Activated CD8-positive, alpha-beta memory T cell treated with anti-CD3 and anti-CD28 coated beads, Interleukin-2, amount 50 U/mL, for 4 hours (primary cell): ENCODE measurements around the gene OSBPL1A.

Experiments used
- DNase-seq: peaks from one replicate; pipeline ENCODE4 v3.0.0-alpha.2; 2020

OSBPL1A gene

DNA sequence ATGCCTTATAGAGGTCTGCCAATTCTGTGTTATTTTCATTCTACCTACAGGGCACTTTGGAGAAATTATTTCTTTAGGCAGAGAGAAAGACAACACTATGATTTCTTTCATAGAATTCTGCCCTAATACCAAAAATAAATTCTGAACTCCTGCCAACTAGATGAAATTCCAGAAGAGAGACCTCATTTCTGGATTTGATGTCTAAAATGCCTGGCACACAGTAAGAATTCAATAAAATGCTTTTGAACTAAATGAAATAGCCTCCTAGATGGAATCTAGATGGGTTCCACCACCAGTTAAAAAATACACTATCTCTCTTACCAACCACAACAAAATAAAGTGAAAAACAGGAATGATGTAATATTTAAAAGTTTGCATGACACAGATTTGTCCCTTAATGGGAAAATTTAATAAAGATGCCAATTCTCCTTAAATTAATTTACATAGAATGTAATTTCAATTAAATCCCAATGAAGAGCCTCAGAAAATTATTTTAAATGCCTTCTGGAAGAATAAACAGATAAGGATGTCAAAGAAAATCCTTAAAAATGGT is 75.0 kb downstream of the OSBPL1A start:
- no peak for DNase-seq

- DNase-seq = no peak
Observed at GRCh38 chr18:24321071-24321470, 76.6 kb downstream of the OSBPL1A start.

- DNase-seq = no peak
Observed at GRCh38 chr18:24319757-24320156, 77.9 kb downstream of the OSBPL1A start.

DNA sequence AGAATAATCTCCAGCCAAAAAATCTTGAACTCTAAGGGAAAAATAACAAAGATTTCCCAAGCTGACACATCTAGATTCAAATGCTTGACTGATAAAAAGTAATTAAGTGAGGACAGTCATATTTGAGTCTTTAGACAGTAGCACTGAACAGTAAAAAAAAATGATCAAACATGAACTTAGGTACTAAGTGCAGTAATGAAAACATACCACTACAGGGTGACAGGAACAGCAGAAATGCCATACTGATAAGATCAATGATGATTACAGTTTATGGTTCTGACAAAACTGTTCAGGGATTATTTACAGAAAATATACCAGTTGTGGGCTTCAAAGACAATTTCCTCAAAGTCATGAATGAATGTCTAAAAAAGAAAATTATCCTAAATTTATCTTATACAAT is 80.3 kb downstream of the OSBPL1A start:
- no peak for DNase-seq

DNA sequence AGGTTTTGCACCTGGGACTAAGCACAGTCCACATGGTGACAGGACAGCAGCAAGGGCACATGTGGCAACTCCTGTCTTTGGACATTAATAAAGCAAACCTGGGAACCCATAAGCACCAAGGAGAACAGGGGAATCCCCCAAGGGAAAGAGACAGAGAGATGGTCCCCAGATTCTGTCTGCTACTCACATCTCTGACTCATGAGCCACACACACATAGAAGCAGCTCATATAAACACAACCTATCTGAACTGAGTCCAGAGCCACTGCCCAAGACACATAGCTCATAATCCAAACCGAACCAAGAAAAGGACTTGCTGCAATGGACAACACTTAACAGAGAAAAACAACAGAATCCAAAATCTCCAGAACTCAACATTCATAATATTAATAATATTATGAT is 82.5 kb downstream of the OSBPL1A start:
- DNase-seq = no peak

GRCh38 chr18:24306201-24306600 is 91.4 kb downstream of the OSBPL1A start:
- DNase-seq = no peak

- no peak for DNase-seq
Observed at GRCh38 chr18:24300703-24301102, 96.9 kb downstream of the OSBPL1A start.

GRCh38 chr18:24296276-24296675 is 101.3 kb downstream of the OSBPL1A start:
- no peak for DNase-seq

DNA sequence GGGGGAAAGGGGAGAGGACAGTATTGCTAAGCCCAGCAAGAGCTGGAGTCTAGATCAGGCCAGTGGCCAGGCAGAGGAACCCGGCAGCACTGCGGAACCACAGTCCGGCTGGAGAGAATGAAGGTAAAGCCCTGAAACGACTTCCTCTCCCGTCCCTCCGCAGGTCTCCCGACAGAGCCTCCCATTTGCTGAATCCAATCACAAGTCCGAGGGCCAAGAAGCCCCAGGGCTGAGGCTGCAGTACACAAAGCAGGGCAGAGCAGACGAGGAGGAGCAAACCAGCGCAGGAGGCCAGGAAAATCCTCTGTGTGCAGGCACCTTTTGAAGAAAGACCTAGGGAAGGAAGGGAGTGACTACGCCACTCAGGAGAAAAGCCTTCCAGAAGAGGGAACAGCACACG is 104.4 kb downstream of the OSBPL1A start:
- no peak for DNase-seq

GRCh38 chr18:24278591-24278990 is 119.0 kb downstream of the OSBPL1A start:
- DNase-seq = no peak

DNA sequence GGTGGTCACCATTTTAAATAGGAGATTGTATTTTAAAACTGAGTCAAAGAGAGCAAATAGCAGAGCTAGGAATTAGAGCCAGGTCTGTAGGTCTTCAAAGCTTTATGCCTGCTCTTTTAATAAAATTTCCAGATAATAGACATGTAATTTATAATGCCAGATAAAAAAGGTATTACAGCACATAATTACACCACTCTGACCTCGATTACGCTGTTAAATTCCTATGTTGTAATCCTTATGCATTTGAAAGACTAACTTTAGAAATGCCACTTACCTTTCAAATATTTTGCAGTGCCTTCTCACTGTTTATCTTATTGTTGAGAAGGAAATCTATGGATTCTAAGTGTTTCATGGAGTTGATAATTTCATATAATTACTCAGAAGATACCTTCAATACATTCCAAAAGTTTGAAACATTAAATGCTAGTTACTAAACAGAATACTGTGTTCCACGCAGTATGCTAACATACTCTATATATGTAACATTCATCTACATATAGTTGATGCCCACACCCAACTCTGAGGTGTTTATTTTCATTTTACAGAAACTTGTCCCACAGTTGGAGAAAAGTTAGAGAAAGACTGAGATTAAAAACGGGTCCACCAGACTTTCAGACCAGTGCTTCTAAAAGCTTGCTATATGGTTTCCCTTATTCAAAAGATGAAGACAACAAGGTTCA is 120.0 kb downstream of the OSBPL1A start:
- DNase-seq = no peak

DNA sequence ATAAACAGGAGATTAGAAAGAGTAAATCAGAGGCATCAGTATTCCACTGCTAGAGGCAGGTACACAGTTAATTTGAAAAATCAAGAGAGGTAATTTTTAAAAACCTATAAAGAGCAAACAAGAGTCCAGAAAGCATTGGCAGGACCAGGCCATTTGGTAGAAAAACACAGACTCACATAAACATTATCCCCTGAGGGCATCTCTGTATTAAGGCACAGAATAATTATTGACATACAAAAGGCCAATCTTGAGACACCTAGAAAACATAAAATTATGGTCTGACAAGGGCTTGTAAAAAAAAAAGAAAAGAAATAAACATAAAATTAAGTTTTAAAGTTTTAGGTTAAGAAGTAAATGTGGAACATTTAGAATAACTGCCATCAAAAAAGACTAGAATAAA is 120.6 kb downstream of the OSBPL1A start:
- DNase-seq = no peak

DNA sequence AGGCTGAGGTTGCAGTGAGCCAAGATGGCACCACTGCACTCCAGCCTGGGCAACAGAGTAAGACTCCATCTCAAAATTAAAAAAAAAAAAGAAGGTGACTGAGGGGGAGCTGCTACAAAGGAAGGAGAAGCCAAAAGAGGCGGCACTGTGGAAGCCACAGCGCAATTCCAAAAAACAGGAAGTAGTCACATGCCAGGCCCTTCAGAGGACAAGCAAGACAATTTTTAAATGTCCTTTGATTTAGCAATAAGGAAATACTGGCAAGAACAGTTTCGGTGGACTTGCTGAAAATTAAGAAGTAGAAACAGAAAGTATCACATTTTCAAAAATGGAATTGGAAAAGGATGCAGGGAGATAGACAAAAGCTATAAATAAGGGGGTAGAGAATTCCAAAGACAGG is 122.8 kb downstream of the OSBPL1A start:
- DNase-seq = no peak

- DNase-seq = no peak
Observed at GRCh38 chr18:24273596-24273995, 124.0 kb downstream of the OSBPL1A start.

- DNase-seq = no peak
Observed at GRCh38 chr18:24272229-24272525, 125.4 kb downstream of the OSBPL1A start.

- no peak for DNase-seq
Observed at GRCh38 chr18:24271381-24272228, 126.0 kb downstream of the OSBPL1A start.

DNA sequence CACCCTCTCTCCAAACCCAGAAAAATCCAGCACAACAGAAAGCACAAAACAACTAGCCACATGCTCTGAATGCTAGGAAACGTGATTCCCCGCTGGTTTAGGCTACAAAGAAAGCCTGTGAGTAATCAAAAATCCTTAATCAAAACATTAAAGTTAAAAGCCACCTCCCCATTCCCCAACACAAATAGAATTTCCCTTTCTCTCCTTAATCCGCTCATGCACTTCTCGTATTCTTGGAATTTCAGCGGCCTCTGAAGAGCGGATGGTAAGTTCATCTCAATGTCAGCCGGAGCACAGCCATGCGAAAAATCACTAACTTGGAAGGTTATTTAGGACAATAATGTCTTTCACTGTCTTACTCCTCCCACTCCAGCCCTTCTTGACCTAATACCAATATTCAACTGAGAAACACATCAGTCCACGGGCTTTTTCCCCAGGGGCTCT is 126.7 kb downstream of the OSBPL1A start:
- DNase-seq = no peak

DNA sequence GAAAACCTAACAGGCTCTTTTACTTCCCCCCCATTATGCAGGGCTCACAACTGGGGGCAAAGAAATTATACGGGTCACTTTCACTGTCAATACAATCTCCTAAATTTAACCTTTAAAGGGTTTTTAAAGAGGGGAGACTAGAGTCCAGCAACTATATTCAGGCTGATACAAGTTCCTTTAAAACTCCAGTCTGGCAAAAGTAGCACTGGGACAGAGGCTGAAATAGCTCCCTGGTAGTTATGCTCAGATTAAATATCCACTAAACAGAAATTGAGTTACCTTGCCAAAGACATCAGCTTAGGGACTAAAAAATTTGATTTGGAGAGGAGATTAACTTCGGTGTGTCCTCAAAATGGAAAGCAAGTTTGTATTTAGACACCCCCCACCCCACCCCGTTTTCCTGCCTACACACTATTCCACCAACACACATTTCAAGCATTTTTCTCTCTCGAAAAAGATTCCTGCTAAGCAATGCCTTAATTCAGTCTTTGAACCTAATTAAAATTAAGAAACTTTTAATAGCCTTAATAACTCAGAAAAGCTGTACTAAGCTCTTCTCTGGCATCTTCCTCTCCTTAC is 127.2 kb downstream of the OSBPL1A start:
- no peak for DNase-seq

GRCh38 chr18:24268784-24269550 is 128.7 kb downstream of the OSBPL1A start:
- no peak for DNase-seq

- no peak for DNase-seq
Observed at GRCh38 chr18:24267878-24268277, 129.7 kb downstream of the OSBPL1A start.

DNA sequence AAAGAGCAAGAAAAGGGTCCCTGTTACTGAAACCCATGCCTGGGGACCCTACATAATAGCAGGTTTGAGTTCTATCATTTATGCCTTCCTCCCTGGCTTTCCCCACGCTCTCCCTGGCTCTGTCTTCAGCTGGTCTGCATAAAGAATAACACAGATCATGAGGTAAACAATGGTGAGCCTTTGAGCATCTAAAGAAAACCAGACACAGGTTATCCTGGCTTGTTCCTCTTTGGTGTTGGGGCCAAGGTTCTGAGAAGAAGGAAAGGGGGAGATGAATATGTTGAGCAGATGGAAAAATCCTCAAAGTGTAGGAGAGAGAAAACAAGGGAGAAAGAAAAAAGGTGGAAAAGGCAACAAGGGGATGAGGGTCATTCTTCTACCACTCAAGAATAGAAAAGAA is 131.5 kb downstream of the OSBPL1A start:
- no peak for DNase-seq

DNA sequence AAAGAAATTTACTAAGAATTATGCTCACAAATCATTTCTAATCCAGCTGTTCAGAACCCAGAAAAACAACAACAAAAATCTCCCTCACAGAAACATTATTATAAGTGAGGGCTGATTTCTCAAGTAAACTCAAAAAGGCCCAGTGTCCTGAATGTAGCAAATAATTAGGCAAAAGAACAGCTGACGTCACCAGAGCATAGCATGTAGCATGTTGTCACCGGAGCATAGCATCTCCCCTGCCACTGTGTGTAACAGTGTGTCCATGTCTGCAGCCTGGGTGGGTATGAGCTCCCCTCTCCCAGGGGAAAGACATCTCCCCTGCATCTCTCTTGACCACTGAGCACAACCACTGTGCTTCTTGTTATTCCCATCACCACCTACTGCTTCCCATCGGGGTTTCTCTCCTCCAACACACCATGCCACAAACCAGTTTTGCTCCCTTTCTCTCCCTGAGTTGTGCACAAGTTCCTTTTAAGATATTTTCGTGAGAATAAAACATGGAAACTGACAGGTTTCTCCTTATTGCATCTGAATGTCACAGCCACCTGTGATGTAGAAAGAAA is 132.0 kb downstream of the OSBPL1A start:
- no peak for DNase-seq

- DNase-seq = no peak
Observed at GRCh38 chr18:24263050-24263449, 134.6 kb downstream of the OSBPL1A start.
